Fibroblast of lung (primary cell): ENCODE data around the gene ELK3. TPM values are rescaled to one million over a fixed set of nuclear protein-coding genes. Genes with fewer than 3 reads are reported as not detected.

Experiments
- DNase-seq, 2 donors: peaks; one replicate each; pipeline versions ENCODE4 v3.0.0 to v3.0.0-alpha.2; 2010; ENCODE audit warnings: low read depth in 2 of 2
- H2AFZ ChIP-seq: 2 replicates; pipeline ENCODE4 v1.5.1; 2012; ENCODE audit warnings: low read length, control low read depth, inconsistent platforms
- H3K27ac ChIP-seq: 2 replicates; pipeline ENCODE4 v1.5.1; 2011; ENCODE audit warnings: low read length, control low read depth; ENCODE audit not compliant: insufficient read depth
- H3K27me3 ChIP-seq: 2 replicates; pipeline ENCODE4 v1.5.1; 2011; ENCODE audit warnings: mild to moderate bottlenecking, low read length; ENCODE audit not compliant: control insufficient read depth, insufficient read depth
- H3K36me3 ChIP-seq: 2 replicates; pipeline ENCODE4 v1.5.1; 2011; ENCODE audit warnings: low read length; ENCODE audit not compliant: control insufficient read depth, insufficient read depth
- H3K4me1 ChIP-seq: 2 replicates; pipeline ENCODE4 v1.5.1; 2011; ENCODE audit warnings: low read length; ENCODE audit not compliant: control insufficient read depth, insufficient read depth; ENCODE audit errors: extremely low read depth
- H3K4me2 ChIP-seq: 2 replicates; pipeline ENCODE4 v1.5.1; 2011; ENCODE audit warnings: low read length, control low read depth; ENCODE audit not compliant: insufficient read depth; ENCODE audit errors: extremely low read depth
- H3K4me3 ChIP-seq, 4 experiments: fragments of 200-600 bp in 1 of 4; sonication (generic) in 1 of 4; replicated peaks in 1 of 4; 2 replicates each; pipeline ENCODE4 v1.5.1; 2011 to 2016; ENCODE audit warnings: low read length in 4 of 4, low read depth in 3 of 4, mild to moderate bottlenecking in 3 of 4, control low read depth in 2 of 4, inconsistent platforms in 1 of 4, mixed read lengths in 1 of 4; ENCODE audit not compliant: insufficient read depth in 1 of 4; ENCODE audit errors: control extremely low read depth in 1 of 4
- H3K79me2 ChIP-seq: 2 replicates; pipeline ENCODE4 v1.5.1; 2012; ENCODE audit warnings: mild to moderate bottlenecking, low read length, inconsistent platforms; ENCODE audit not compliant: control insufficient read depth, insufficient read depth
- H3K9ac ChIP-seq: 2 replicates; pipeline ENCODE4 v1.5.1; 2011; ENCODE audit warnings: mild to moderate bottlenecking, low read length, control low read depth; ENCODE audit not compliant: insufficient read depth
- H3K9me3 ChIP-seq: 2 replicates; pipeline ENCODE4 v1.5.1; 2012; ENCODE audit warnings: low read depth, low read length; ENCODE audit not compliant: control insufficient read depth, insufficient read depth
- H4K20me1 ChIP-seq: 2 replicates; pipeline ENCODE4 v1.5.1; 2011; ENCODE audit warnings: low read length; ENCODE audit not compliant: control insufficient read depth, insufficient read depth; ENCODE audit errors: extremely low read depth
- CTCF ChIP-seq, 2 donors: IDR thresholded peaks in 1 of 2; conservative IDR thresholded peaks in 1 of 2; 1 replicate in 1 of 2; 2 replicates in 1 of 2; pipeline ENCODE4 v1.5.1; 2011 to 2012; ENCODE audit warnings: low read length in 2 of 2, control low read depth in 1 of 2, inconsistent platforms in 1 of 2, low read depth in 1 of 2, mild to moderate bottlenecking in 1 of 2
- EZH2 ChIP-seq: IDR thresholded peaks from 2 replicates; pipeline ENCODE4 v1.5.1; 2012; ENCODE audit warnings: low read length, control low read depth, mild to moderate bottlenecking; ENCODE audit errors: missing control alignments
- polyA plus RNA-seq, 2 donors: library from polyadenylated mRNA; depleted of rRNA in 1 of 2; stranded (reverse) in 1 of 2; unstranded in 1 of 2; fragments of >200 nt; gene quantifications; 2 replicates each; pipeline ENCODE4 v1.2.1, GENCODE V29; 2011 to 2012; ENCODE audit warnings: missing spikeins in 1 of 2
- total RNA-seq: library from RNA; depleted of rRNA; stranded (reverse); fragments of >200 nt; gene quantifications from 2 replicates; pipeline ENCODE4 v1.2.1, GENCODE V29; 2014

The ELK3 gene
- total and polyA plus RNA-seq, 2 donors (not counting 1 experiment from before 2014, with no cell fraction given), result 14.7 to 27.9 TPM

DNA sequence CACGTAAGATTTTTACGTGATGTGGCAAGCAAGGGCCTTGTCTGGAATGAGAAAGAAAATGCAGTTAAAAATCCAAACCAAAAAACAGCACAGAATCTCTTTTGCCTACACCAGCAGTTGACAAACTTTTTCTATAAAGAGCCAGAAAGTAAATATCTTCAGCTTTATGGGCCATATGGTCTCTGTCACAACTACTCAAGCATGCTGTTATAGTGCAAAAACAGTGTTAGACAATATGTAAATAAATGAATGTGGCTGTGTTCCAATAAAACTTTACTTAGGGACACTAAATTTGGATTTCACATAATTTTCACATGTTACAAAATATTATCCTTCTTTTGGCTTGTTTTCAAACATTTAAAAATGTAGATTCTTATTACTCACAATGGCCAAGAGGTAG, 6.2 kb upstream of the ELK3 start:
- H4K20me1 ChIP-seq, result no peaks in the 10 kb centered on the region
- no peaks in the 10 kb centered on the region for H3K4me1 ChIP-seq
- TF ChIP-seq EZH2 (no peak), CTCF (conservative IDR thresholded peaks at IDR 0.05 in 1 of 2, IDR thresholded peaks at IDR 0.05 in 1 of 2; ENCODE audit: low read depth in 1 of 2, low read length in 2 of 2) (no peak)
- no peak overlapping the region for H3K4me3 ChIP-seq
- peak in 1 of 2 donors; percentile 71 for DNase-seq
- no peak overlapping the region for H3K27ac ChIP-seq
- no peak overlapping the region for H3K4me2 ChIP-seq
- no peak overlapping the region for H3K9ac ChIP-seq
- no peaks in the 10 kb centered on the region for H3K9me3 ChIP-seq
- H3K36me3 ChIP-seq, result no peaks in the 10 kb centered on the region
- no peak overlapping the region for H2AFZ ChIP-seq
- no peaks in the 10 kb centered on the region for H3K79me2 ChIP-seq
- H3K27me3 ChIP-seq, result no peaks in the 10 kb centered on the region

- TF ChIP-seq EZH2, result no peak
- no peak for TF ChIP-seq CTCF (conservative IDR thresholded peaks at IDR 0.05 in 1 of 2, IDR thresholded peaks at IDR 0.05 in 1 of 2; ENCODE audit: low read depth in 1 of 2, low read length in 2 of 2)
- DNase-seq, result no peak
- no peaks in the 10 kb centered on the region for H3K36me3 ChIP-seq
- no peaks in the 10 kb centered on the region for H3K9me3 ChIP-seq
- H3K27ac ChIP-seq, result no peak overlapping the region
- no peak overlapping the region for H3K4me2 ChIP-seq
- no peaks in the 10 kb centered on the region for H4K20me1 ChIP-seq
- H3K4me1 ChIP-seq, result no peaks in the 10 kb centered on the region
- H2AFZ ChIP-seq, result no peak overlapping the region
- H3K79me2 ChIP-seq, result peaks cover under 1% of the 10 kb centered on the region
- no peak overlapping the region for H3K4me3 ChIP-seq
- H3K9ac ChIP-seq, result no peak overlapping the region
- no peaks in the 10 kb centered on the region for H3K27me3 ChIP-seq
Observed at GRCh38 chr12:96189781-96190180, 4.4 kb upstream of the ELK3 start.

DNA sequence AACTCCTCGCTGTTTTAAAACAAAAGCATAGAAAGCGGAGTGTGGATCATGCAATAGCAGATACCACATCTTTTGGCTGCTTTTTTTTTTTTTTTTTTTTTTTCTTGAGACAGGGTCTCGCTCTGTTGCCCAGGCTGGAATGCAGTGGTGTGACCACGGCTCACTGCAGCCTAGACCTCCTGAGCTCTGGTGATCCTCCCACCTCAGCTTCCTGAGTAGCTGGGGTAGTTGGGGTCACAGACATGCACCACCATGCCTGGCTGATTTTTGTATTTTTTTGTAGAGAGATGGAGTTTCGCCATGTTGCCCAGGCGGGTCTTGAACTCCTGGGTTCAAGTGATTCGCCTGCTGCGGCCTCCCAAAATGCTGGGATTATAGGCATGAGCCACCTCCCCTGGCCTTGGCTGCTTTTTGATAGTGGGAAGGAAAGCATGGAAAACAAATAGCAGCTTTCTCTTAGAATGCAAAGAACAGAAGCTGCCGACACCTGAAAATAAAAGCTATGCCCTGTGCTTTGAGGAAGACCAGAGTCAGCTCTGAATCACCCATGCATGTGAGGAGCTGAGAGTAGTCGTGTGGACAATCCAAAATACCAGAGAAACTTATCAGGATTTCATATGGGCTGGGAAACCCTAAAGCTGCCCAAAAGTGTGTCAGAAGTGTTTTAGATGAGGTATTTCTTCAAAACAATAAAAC, 3.6 kb upstream of the ELK3 start:
- no peaks in the 10 kb centered on the region for H3K27me3 ChIP-seq
- no peaks in the 10 kb centered on the region for H3K9me3 ChIP-seq
- H3K36me3 ChIP-seq, result no peaks in the 10 kb centered on the region
- no peak overlapping the region for H3K4me3 ChIP-seq
- DNase-seq, result peak in 1 of 2 donors; percentile 63
- no peak overlapping the region for H3K9ac ChIP-seq
- TF ChIP-seq CTCF (conservative IDR thresholded peaks at IDR 0.05 in 1 of 2, IDR thresholded peaks at IDR 0.05 in 1 of 2; ENCODE audit: low read depth in 1 of 2, low read length in 2 of 2) (no peak), EZH2 (no peak)
- H3K4me1 ChIP-seq, result no peaks in the 10 kb centered on the region
- H3K79me2 ChIP-seq, result peaks cover 7% of the 10 kb centered on the region
- no peak overlapping the region for H3K4me2 ChIP-seq
- H4K20me1 ChIP-seq, result no peaks in the 10 kb centered on the region
- H3K27ac ChIP-seq, result no peak overlapping the region
- H2AFZ ChIP-seq, result no peak overlapping the region
